ENCODE data around the gene OR2AG2. TPM values are rescaled to one million over a fixed set of nuclear protein-coding genes. Genes with fewer than 3 reads are reported as not detected.
A peak's percentile ranks its signal among the peaks of the same experiment; 100 is the strongest.

The OR2AG2 gene
- total RNA-seq, 6 experiments from 2014 or later: 0.07 TPM; not detected in 5

DNA sequence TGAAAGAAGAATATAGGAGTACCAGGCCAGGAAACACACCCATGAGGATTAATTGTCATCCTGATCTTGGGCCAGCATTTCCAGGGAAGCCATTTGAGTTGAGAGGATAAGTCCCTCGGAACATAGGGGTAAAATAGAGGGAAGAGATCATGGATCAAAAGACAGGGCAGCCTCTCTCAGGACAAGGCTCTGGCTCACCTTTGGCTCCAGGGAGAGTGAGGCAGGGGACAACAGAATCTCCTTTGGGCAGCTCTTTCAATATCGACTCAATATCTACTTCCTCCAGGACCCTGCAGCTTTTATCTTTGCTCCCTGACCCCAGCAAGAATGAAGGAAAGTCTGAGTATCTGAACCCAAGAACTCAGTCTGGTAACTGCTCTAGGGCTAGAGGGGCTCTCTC, 10.9 kb upstream of the OR2AG2 start, which contains the start of gene OR2AG1:
TSS of gene OR2AG1 (plus strand) at position 301 of the 400 bp plus-strand sequence. CDS start 2,018 bp downstream, outside the sequence.
- no peak within 1 kb of the TSS for H3K27ac ChIP-seq
- no peaks in the 10 kb centered on the region for H3K36me3 ChIP-seq
- H3K9me3 ChIP-seq: no peaks in the 10 kb centered on the region
- DNase-seq (no peak), ATAC-seq (no peak)
- H3K27me3 ChIP-seq: no peaks in the 10 kb centered on the region
- TF ChIP-seq, protein P1, sequence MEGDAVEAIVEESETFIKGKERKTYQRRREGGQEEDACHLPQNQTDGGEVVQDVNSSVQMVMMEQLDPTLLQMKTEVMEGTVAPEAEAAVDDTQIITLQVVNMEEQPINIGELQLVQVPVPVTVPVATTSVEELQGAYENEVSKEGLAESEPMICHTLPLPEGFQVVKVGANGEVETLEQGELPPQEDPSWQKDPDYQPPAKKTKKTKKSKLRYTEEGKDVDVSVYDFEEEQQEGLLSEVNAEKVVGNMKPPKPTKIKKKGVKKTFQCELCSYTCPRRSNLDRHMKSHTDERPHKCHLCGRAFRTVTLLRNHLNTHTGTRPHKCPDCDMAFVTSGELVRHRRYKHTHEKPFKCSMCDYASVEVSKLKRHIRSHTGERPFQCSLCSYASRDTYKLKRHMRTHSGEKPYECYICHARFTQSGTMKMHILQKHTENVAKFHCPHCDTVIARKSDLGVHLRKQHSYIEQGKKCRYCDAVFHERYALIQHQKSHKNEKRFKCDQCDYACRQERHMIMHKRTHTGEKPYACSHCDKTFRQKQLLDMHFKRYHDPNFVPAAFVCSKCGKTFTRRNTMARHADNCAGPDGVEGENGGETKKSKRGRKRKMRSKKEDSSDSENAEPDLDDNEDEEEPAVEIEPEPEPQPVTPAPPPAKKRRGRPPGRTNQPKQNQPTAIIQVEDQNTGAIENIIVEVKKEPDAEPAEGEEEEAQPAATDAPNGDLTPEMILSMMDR (IDR thresholded peaks at IDR 0.05): no peak
- TF ChIP-seq POLR2A (IDR thresholded peaks at IDR 0.05): no peak
- WGBS (ENCODE audit: insufficient coverage, low coverage, low lambda C conversion rate, missing lambda C conversion rate): 32% methylated on average over 2 of the region's 2 CpGs
- H3K4me1 ChIP-seq: no peaks in the 10 kb centered on the region
- H3K4me3 ChIP-seq: no peak within 1 kb of the TSS
- intact Hi-C loops (cut with DNase I): no loop called here

DNA sequence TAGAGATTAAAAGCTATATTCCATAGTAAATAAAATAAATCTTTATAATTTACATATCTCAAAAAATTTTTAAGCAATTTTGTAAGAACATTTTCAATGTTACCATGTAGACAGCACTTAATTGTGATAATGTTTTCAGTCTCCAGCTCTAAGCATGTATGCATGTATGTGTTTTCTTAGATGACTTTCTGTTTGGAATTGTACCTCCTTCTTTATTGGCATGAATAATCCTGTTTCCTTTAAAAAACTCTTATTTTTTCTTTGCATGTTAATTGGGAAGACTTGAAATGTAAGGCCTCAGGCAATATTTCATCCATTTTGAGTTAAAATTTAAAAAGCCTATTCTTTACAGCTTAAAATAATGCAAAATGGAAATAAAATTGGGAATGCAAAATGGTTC, 9.1 kb upstream of the OR2AG2 start:
- TF ChIP-seq, protein P1 (IDR thresholded peaks at IDR 0.05): no peak
- TF ChIP-seq POLR2A (IDR thresholded peaks at IDR 0.05): no peak
- H3K27ac ChIP-seq: no peak overlapping the region
- H3K36me3 ChIP-seq: no peaks in the 10 kb centered on the region
- ATAC-seq: no peak
- no peak overlapping the region for H3K4me3 ChIP-seq
- no peaks in the 10 kb centered on the region for H3K9me3 ChIP-seq
- intact Hi-C loops (cut with DNase I): no loop called here
- H3K4me1 ChIP-seq: no peaks in the 10 kb centered on the region
- no peaks in the 10 kb centered on the region for H3K27me3 ChIP-seq
- no peak for DNase-seq

- ATAC-seq (no peak), DNase-seq (no peak)
- H3K9me3 ChIP-seq: no peaks in the 10 kb centered on the region
- no peaks in the 10 kb centered on the region for H3K27me3 ChIP-seq
- intact Hi-C loops (cut with DNase I): no loop called here
- H3K27ac ChIP-seq: no peak overlapping the region
- no peak for TF ChIP-seq POLR2A (IDR thresholded peaks at IDR 0.05)
- TF ChIP-seq, protein P1 (IDR thresholded peaks at IDR 0.05): no peak
- no peak overlapping the region for H3K4me3 ChIP-seq
- H3K36me3 ChIP-seq: no peaks in the 10 kb centered on the region
- no peaks in the 10 kb centered on the region for H3K4me1 ChIP-seq
Observed at GRCh38 chr11:6778518-6778917, 6.7 kb upstream of the OR2AG2 start.

- peak in 2 of 3 donors; percentile 32 to 50 for DNase-seq
- intact Hi-C loops (cut with DNase I): no loop called here
- Histone ChIP-seq H3K4me1 (peaks cover 0 to 9% (median 4%) of the 10 kb centered on the region in 4 donors), H3K27me3 (no peaks in the 10 kb centered on the region), H3K36me3 (no peaks in the 10 kb centered on the region), H3K27ac (no peak overlapping the region), H3K9me3 (no peaks in the 10 kb centered on the region), H3K4me3 (no peak overlapping the region)
- WGBS (ENCODE audit: insufficient coverage, low coverage, low lambda C conversion rate, missing lambda C conversion rate): 50% methylated on average over 2 of the region's 2 CpGs
- TF ChIP-seq POLR2A (IDR thresholded peaks at IDR 0.05): no peak
- TF ChIP-seq, protein P1 (IDR thresholded peaks at IDR 0.05): peak; percentile 70 to 73 (median 72)
- ATAC-seq: peak; percentile 89 to 96 (median 95)
Observed at GRCh38 chr11:6757373-6757967, 14.3 kb downstream of the OR2AG2 start.

DNA sequence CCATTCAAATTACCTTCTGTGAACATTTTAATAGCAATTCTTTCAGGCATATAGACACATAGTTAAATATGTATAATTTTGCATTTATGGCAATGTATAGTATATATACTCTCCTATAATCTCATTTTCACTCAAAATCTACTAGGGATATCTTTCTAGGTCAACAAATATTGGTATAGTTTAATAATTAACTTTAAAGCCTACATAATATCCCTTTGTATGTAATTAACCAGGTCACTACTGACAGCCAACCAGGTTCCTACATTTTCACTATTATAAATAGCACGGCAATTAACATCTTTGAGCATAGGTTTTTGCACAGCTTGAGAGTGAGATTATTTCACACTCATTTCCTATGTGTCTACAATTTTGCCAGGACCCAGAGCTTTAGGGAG, 15.8 kb downstream of the OR2AG2 start:
- ATAC-seq: peak in 3 of 4 donors; percentile 33 to 73 (median 58)
- TF ChIP-seq POLR2A (IDR thresholded peaks at IDR 0.05): no peak
- TF ChIP-seq, protein P1 (IDR thresholded peaks at IDR 0.05): no peak
- H3K27me3 ChIP-seq: no peaks in the 10 kb centered on the region
- peaks cover 0 to 9% (median 4%) of the 10 kb centered on the region in 4 donors for H3K4me1 ChIP-seq
- H3K9me3 ChIP-seq: no peaks in the 10 kb centered on the region
- 39% methylated on average over 1 of the region's 1 CpG for WGBS (ENCODE audit: insufficient coverage, low coverage, low lambda C conversion rate, missing lambda C conversion rate)
- no peaks in the 10 kb centered on the region for H3K36me3 ChIP-seq
- DNase-seq: no peak
- no peak overlapping the region for H3K4me3 ChIP-seq
- no peak overlapping the region for H3K27ac ChIP-seq
- intact Hi-C loops (cut with DNase I): no loop called here
